HEK293 (cell line): ENCODE measurements around the gene ZNF738.

Experiments
- CTCF ChIA-PET: fragments of 350-600 bp; formaldehyde crosslinking; extraction: SDS; loops from one replicate; lab custom pipeline; 2021; ENCODE audit warnings: antibody characterized with exemption; lab: Yijun Ruan, JAX
- POLR2A ChIA-PET: fragments of 300-600 bp; formaldehyde crosslinking; extraction: SDS; loops from one replicate; lab custom pipeline; 2020; ENCODE audit warnings: antibody characterized with exemption, inconsistent platforms; lab: Yijun Ruan, JAX
- H3K27ac ChIP-seq: fragments of 200-500 bp; sonication (Bioruptor generic); 2 replicates; pipeline ENCODE4 v1.5.1; 2014; ENCODE audit warnings: low read depth, low read length, control low read depth, inconsistent platforms; ENCODE audit errors: extremely low read depth
- H3K36me3 ChIP-seq, 2 experiments: fragments of 200-500 bp in 1 of 2; sonication (Bioruptor generic) in 1 of 2; 1 replicate in 1 of 2; 2 replicates in 1 of 2; pipeline ENCODE4 v1.5.1; 2014 to 2017; ENCODE audit warnings: inconsistent platforms in 2 of 2, low read length in 2 of 2; ENCODE audit not compliant: control insufficient read depth in 2 of 2, insufficient read depth in 1 of 2
- H3K4me1 ChIP-seq: fragments of 200-500 bp; sonication (Bioruptor generic); 2 replicates; pipeline ENCODE4 v1.5.1; 2014; ENCODE audit warnings: mild to moderate bottlenecking, low read length, inconsistent platforms; ENCODE audit not compliant: control insufficient read depth, insufficient read depth
- H3K4me3 ChIP-seq: 2 replicates; pipeline ENCODE4 v1.5.1; 2011; ENCODE audit warnings: low read depth, mild to moderate bottlenecking, control low read depth, low read length, moderate library complexity
- H3K9me3 ChIP-seq: fragments of 200-500 bp; sonication (Bioruptor generic); 2 replicates; pipeline ENCODE4 v1.5.1; 2014; ENCODE audit warnings: low read depth, low read length, inconsistent platforms; ENCODE audit not compliant: control insufficient read depth, insufficient read depth
- AEBP2 ChIP-seq: fragments of 450-650 bp; formaldehyde crosslinking; IDR thresholded peaks from 2 replicates; pipeline ENCODE4 v1.5.1; 2016; ENCODE audit warnings: missing biosample characterization, missing genetic modification characterization, borderline replicate concordance
- HOXA7 ChIP-seq: sonication (generic); formaldehyde crosslinking; IDR thresholded peaks from 2 replicates; pipeline ENCODE4 v1.8.1; 2022; ENCODE audit warnings: missing genetic modification reagents, borderline replicate concordance
- HOXC10 ChIP-seq: sonication (generic); formaldehyde crosslinking; IDR thresholded peaks from 2 replicates; pipeline ENCODE4 v1.8.1; 2023; ENCODE audit warnings: mild to moderate bottlenecking, missing genetic modification reagents
- MYNN ChIP-seq: fragments of 450-650 bp; formaldehyde crosslinking; IDR thresholded peaks from 2 replicates; pipeline ENCODE4 v1.5.1; 2016; ENCODE audit warnings: missing biosample characterization, missing genetic modification characterization, borderline replicate concordance
- REST ChIP-seq: fragments of 450-650 bp; formaldehyde crosslinking; IDR thresholded peaks from 2 replicates; pipeline ENCODE4 v1.5.1; 2016; ENCODE audit warnings: missing biosample characterization, missing genetic modification characterization
- SALL2 ChIP-seq: fragments of 450-650 bp; formaldehyde crosslinking; IDR thresholded peaks from 2 replicates; pipeline ENCODE4 v1.5.0; 2017; ENCODE audit warnings: missing biosample characterization, mild to moderate bottlenecking, missing genetic modification characterization, borderline replicate concordance
- WT1 ChIP-seq: fragments of 450-650 bp; formaldehyde crosslinking; IDR thresholded peaks from 2 replicates; pipeline ENCODE4 v1.5.1; 2016; ENCODE audit warnings: missing biosample characterization, missing genetic modification characterization
- YY2 ChIP-seq: fragments of 450-650 bp; formaldehyde crosslinking; IDR thresholded peaks from 2 replicates; pipeline ENCODE4 v1.5.1; 2016; ENCODE audit warnings: missing biosample characterization, missing genetic modification characterization
- ZBTB44 ChIP-seq: fragments of 450-650 bp; IDR thresholded peaks from 2 replicates; pipeline ENCODE4 v1.5.1; 2018; ENCODE audit warnings: missing biosample characterization, mild to moderate bottlenecking, missing genetic modification characterization
- ZNF121 ChIP-seq: fragments of 450-650 bp; formaldehyde crosslinking; IDR thresholded peaks from 2 replicates; pipeline ENCODE4 v1.5.1; 2016; ENCODE audit warnings: missing biosample characterization, missing genetic modification characterization
- ZNF132 ChIP-seq: fragments of 450-650 bp; formaldehyde crosslinking; IDR thresholded peaks from 2 replicates; pipeline ENCODE4 v1.5.1; 2017; ENCODE audit warnings: missing biosample characterization, missing genetic modification characterization, borderline replicate concordance
- ZNF18 ChIP-seq: fragments of 450-650 bp; formaldehyde crosslinking; IDR thresholded peaks from 2 replicates; pipeline ENCODE4 v1.5.1; 2016; ENCODE audit warnings: missing biosample characterization, missing genetic modification characterization
- ZNF335 ChIP-seq: fragments of 450-650 bp; formaldehyde crosslinking; conservative IDR thresholded peaks from 2 replicates; pipeline ENCODE4 v1.5.1; 2016; ENCODE audit warnings: missing biosample characterization, missing genetic modification characterization
- ZNF404 ChIP-seq: fragments of 450-650 bp; formaldehyde crosslinking; IDR thresholded peaks from 2 replicates; pipeline ENCODE4 v1.5.1; 2017; ENCODE audit warnings: missing biosample characterization, missing genetic modification characterization
- ZNF423 ChIP-seq: fragments of 450-650 bp; formaldehyde crosslinking; IDR thresholded peaks from 2 replicates; pipeline ENCODE4 v1.5.1; 2016; ENCODE audit warnings: missing biosample characterization, missing genetic modification characterization
- ZNF488 ChIP-seq: fragments of 450-650 bp; formaldehyde crosslinking; IDR thresholded peaks from 2 replicates; pipeline ENCODE4 v1.5.1; 2016; ENCODE audit warnings: missing biosample characterization, missing genetic modification characterization
- ZNF596 ChIP-seq: fragments of 450-650 bp; IDR thresholded peaks from 2 replicates; pipeline ENCODE4 v1.5.0; 2018; ENCODE audit warnings: missing biosample characterization, mild to moderate bottlenecking, missing genetic modification characterization, moderate library complexity
- ZNF600 ChIP-seq: fragments of 450-650 bp; formaldehyde crosslinking; IDR thresholded peaks from 2 replicates; pipeline ENCODE4 v1.5.1; 2016; ENCODE audit warnings: missing biosample characterization, missing genetic modification characterization
- ZNF623 ChIP-seq: fragments of 450-650 bp; formaldehyde crosslinking; IDR thresholded peaks from 2 replicates; pipeline ENCODE4 v1.5.1; 2016; ENCODE audit warnings: missing biosample characterization, missing genetic modification characterization
- ZNF747 ChIP-seq: fragments of 450-650 bp; formaldehyde crosslinking; IDR thresholded peaks from 2 replicates; pipeline ENCODE4 v1.5.1; 2016; ENCODE audit warnings: missing biosample characterization, missing genetic modification characterization
- ZNF785 ChIP-seq: fragments of 450-650 bp; formaldehyde crosslinking; IDR thresholded peaks from 2 replicates; pipeline ENCODE4 v1.5.1; 2016; ENCODE audit warnings: missing biosample characterization, missing genetic modification characterization
- ZSCAN30 ChIP-seq: fragments of 450-650 bp; IDR thresholded peaks from 2 replicates; pipeline ENCODE4 v1.5.1; 2018; ENCODE audit warnings: missing biosample characterization, mild to moderate bottlenecking, missing genetic modification characterization, moderate library complexity
- ZXDB ChIP-seq: fragments of 450-650 bp; formaldehyde crosslinking; IDR thresholded peaks from 2 replicates; pipeline ENCODE4 v1.5.1; 2016; ENCODE audit warnings: missing biosample characterization, missing genetic modification characterization

ZNF738 gene

GRCh38 chr19:21410166-21410565, 51.4 kb downstream of the ZNF738 start:
- POLR2A ChIA-PET: no interaction called here
- Histone ChIP-seq H3K9me3 (no peaks in the 10 kb centered on the region), H3K4me1 (no peaks in the 10 kb centered on the region), H3K27ac (no peak overlapping the region), H3K36me3 (peaks cover 0 to 64% of the 10 kb centered on the region in 2 experiments; a peak in 2 of 3 replicates), H3K4me3 (no peak overlapping the region)
- no peak for TF ChIP-seq ZNF335 (tag by site-specific recombination)
- no peak for TF ChIP-seq REST (tag by site-specific recombination)
- TF ChIP-seq ZNF423 (tag by site-specific recombination): no peak
- TF ChIP-seq ZNF121: no peak
- TF ChIP-seq ZBTB44 (tag by site-specific recombination): no peak
- TF ChIP-seq ZSCAN30 (tag by site-specific recombination): no peak
- no peak for TF ChIP-seq ZNF596
- no peak for TF ChIP-seq ZNF488 (tag by site-specific recombination)
- TF ChIP-seq WT1 (tag by site-specific recombination): no peak
- CTCF ChIA-PET: no interaction called here

GRCh38 chr19:21422244-21422643, 63.4 kb downstream of the ZNF738 start:
- H3K9me3 ChIP-seq: no peaks in the 10 kb centered on the region
- no peak overlapping the region for H3K4me3 ChIP-seq
- H3K36me3 ChIP-seq: no peaks in the 10 kb centered on the region
- no peaks in the 10 kb centered on the region for H3K4me1 ChIP-seq
- ChIA-PET POLR2A (no interaction called here), CTCF (no interaction called here)
- no peak overlapping the region for H3K27ac ChIP-seq
- TF ChIP-seq ZNF747 (tag by site-specific recombination) (no peak), ZNF423 (tag by site-specific recombination) (no peak), AEBP2 (tag by site-specific recombination) (no peak), ZNF18 (tag by site-specific recombination) (no peak), HOXA7 (CRISPR knock-in tag) (no peak), ZNF132 (tag by site-specific recombination) (no peak), SALL2 (tag by site-specific recombination) (no peak), MYNN (tag by site-specific recombination) (no peak), YY2 (no peak), ZNF404 (tag by site-specific recombination) (no peak), ZNF623 (tag by site-specific recombination) (0 out of 2 replicates have a peak, but pooled peaks have one; percentile 25), HOXC10 (CRISPR knock-in tag) (no peak), ZNF785 (tag by site-specific recombination) (no peak), ZXDB (tag by site-specific recombination) (no peak), ZNF600 (tag by site-specific recombination) (no peak)
